Measurements from ENCODE around the gene BCR. TPM values are rescaled to one million over a fixed set of nuclear protein-coding genes. Genes with fewer than 3 reads are reported as not detected.

Gene BCR
- total and polyA plus RNA-seq, 2 of the 4 experiments (the other 2 are of a cell fraction), result 28.9 to 44.6 TPM

DNA sequence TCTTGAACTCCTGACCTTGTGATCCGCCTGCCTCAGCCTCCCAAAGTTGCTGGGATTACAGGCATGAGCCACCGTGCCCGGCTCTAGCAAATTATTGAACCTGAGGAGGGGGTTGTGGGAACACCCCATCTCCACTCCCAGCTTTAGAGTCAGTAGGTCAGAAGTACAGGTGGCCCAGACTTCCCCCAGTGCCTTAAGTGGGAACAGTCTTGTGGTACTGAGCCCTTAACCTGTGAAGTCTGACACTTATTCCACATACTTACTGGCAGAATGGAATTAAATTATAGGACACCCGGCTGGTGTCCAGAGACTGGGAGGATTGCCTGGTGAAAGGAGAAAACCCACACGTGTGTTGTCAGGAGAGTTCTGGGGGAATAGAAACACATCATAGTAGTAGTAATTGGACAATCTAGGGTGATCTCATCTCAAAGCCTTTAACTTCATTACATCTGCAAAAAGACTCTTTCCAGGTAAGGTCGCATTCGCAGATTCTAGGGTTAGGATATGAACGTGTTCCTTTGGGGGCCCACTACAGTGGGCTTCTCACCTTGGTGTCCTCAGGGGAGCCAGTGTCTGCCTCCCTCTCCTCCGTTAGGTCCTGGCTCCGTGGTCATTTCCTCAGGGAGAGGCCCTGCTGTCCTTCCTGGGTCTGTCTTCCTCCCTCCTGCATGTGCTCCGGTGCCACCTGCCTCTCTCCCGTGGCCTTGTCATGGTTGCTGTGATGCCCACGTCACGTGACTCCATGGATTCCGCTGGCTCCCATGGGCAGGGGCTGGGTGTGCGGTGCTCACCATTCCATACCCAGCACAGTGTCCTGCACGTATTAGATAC is 63.8 kb downstream of the BCR start:
- DNase-seq (no peak), ATAC-seq (ENCODE audit: low read depth) (no peak)
- Histone ChIP-seq H4K91ac (ENCODE audit: insufficient read depth, low read depth, low read length) (no peak overlapping the region), H2AFZ (replicated peaks; ENCODE audit: low read length, poor library complexity) (no peak overlapping the region), H2BK5ac (ENCODE audit: low read depth, low read length, poor library complexity, severe bottlenecking) (no peak overlapping the region), H2BK20ac (ENCODE audit: low read depth, low read length) (no peak overlapping the region), H4K20me1 (ENCODE audit: insufficient read depth, low read length) (peaks cover 58% of the 10 kb centered on the region), H2BK120ac (ENCODE audit: low read depth, low read length) (no peak overlapping the region), H3K14ac (replicated peaks; ENCODE audit: low read depth, low read length) (no peak overlapping the region), H2AK9ac (replicated peaks; ENCODE audit: low read depth, low read length, poor library complexity) (no peak overlapping the region), H3K4me3 (ENCODE audit: insufficient read depth, low read depth, low read length) (no peak overlapping the region), H3K9me1 (ENCODE audit: insufficient read depth, low read length) (peaks cover 24% of the 10 kb centered on the region), H3K36me3 (ENCODE audit: control insufficient read depth, insufficient read depth, low read length) (no peaks in the 10 kb centered on the region), H3K56ac (ENCODE audit: extremely low read depth, insufficient read depth, low read length) (no peak overlapping the region), H2AK5ac (ENCODE audit: low read depth, low read length) (peak overlapping the region; percentile 27), H3K18ac (ENCODE audit: low read depth, low read length) (no peak overlapping the region), H3K4me2 (ENCODE audit: low read depth, low read length) (no peak overlapping the region), H3K9me3 (ENCODE audit: control insufficient read depth, insufficient read depth, low read length) (no peaks in the 10 kb centered on the region), H2BK15ac (ENCODE audit: low read depth, low read length) (no peak overlapping the region), H3K4ac (ENCODE audit: low read depth, low read length) (no peak overlapping the region), H4K5ac (ENCODE audit: low read depth, low read length) (no peak overlapping the region), H3K27me3 (ENCODE audit: control insufficient read depth, insufficient read depth, low read length) (no peaks in the 10 kb centered on the region), H3K23ac (ENCODE audit: low read depth, low read length) (no peak overlapping the region), H3K79me1 (ENCODE audit: low read depth in 1 of 2, low read length in 2 of 2) (peaks cover 46 to 91% of the 10 kb centered on the region in 2 experiments), H3K27ac (ENCODE audit: insufficient read depth, low read length) (no peak overlapping the region), H3K9ac (ENCODE audit: low read depth, low read length) (no peak overlapping the region), H3K4me1 (ENCODE audit: control insufficient read depth, insufficient read depth, low read length) (peaks cover 23% of the 10 kb centered on the region), H4K8ac (ENCODE audit: low read depth in 2 of 2, low read length in 2 of 2) (no peak overlapping the region)
- in situ Hi-C loops (cut with MboI; ENCODE audit: low sequenced_read_pairs), result loop anchor here (5.0 kb wide), 1 partner anchor 52 kb away; no protein-coding TSS in a partner anchor
- dilution Hi-C loops (cut with HindIII; ENCODE audit: low sequenced_read_pairs, unreplicated experiment), result no loop called here
- ChIA-PET POLR2A (ENCODE audit: unreplicated experiment) (no interaction called here), CTCF (interaction anchor here (0.6 kb wide), 1 partner anchor 23 kb away, joined by 4 read pairs; no protein-coding TSS in a partner anchor)
- no peak for TF ChIP-seq RFX5 (IDR thresholded peaks at IDR 0.05; ENCODE audit: low read depth, low read length)
- TF ChIP-seq MXI1 (IDR thresholded peaks at IDR 0.05; ENCODE audit: borderline replicate concordance, low read depth, low read length), result no peak
- TF ChIP-seq MAFK (IDR thresholded peaks at IDR 0.05; ENCODE audit: low read depth, low read length), result no peak
- no peak for TF ChIP-seq CHD1 (IDR thresholded peaks at IDR 0.05; ENCODE audit: low read depth, low read length)
- TF ChIP-seq POLR2A (IDR thresholded peaks at IDR 0.05; ENCODE audit: low read depth, low read length), result no peak
- TF ChIP-seq CTCF (conservative IDR thresholded peaks at IDR 0.05; ENCODE audit: low read depth, low read length), result no peak
- TF ChIP-seq SMC3 (IDR thresholded peaks at IDR 0.05; ENCODE audit: low read depth, low read length), result no peak
- TF ChIP-seq FOS (IDR thresholded peaks at IDR 0.05; ENCODE audit: low read depth, low read length), result no peak
- no peak for TF ChIP-seq RAD21 (IDR thresholded peaks at IDR 0.05; ENCODE audit: low read length)
- no peak for TF ChIP-seq NFE2L2 (IDR thresholded peaks at IDR 0.05; ENCODE audit: low read depth, low read length)
- no peak for TF ChIP-seq BHLHE40 (IDR thresholded peaks at IDR 0.05; ENCODE audit: low read depth, low read length)
- intact Hi-C loops (cut with micrococcal nuclease), result no loop called here
- no TSS peak for BruUV-seq (replicated peaks)
- WGBS, 2 experiments (ENCODE audit: extremely low coverage in 2 of 2, insufficient read length in 1 of 2), result 88% methylated on average over 9 of the region's 17 CpGs; no CpG with 5 or more reads in 1 of the 2 experiments

Data from IMR-90 (cell line).